Jurkat, Clone E6-1 (cell line): ENCODE results near the gene LRRN2.
A peak's percentile ranks its signal among the peaks of the same experiment; 100 is the strongest.

Source experiments
- DNase-seq: peaks from one replicate; pipeline ENCODE4 v3.0.0-alpha.2; 2011; ENCODE audit warnings: low read depth, low spot score
- H3K4me3 ChIP-seq: 2 replicates; pipeline ENCODE4 v1.5.1; 2011; ENCODE audit warnings: mild to moderate bottlenecking, low read length, control low read depth, moderate library complexity

LRRN2 gene

DNA sequence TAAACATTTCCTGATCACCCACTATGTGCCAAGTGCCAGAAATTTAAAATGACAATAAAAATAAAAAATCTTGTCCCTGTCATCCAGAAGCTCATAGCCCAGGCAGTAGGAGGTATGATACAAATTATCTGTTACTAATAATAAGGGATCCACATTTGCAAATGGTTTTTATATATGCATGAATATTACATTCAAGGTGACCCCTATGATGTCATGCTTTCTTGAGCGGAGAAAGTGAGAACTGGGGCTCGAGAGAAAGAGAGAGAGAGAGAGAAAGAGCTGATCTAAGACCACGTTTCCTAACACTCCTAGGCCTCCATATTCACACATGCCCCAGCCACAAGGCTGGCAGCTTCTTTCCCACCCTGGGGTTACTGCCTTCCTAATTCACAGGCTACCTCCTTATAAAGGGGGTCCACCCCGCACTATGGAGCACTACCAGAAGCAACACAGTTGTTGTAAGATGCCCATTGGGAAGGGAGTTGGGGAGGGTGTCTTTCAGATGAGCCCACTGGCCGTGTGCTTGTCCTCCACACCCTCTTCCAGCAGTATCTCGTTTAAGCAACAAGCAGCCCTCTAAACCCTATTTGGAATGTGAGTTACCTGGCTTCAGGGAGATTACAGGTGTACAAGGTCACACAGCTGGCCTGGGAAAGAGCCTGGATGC, 28.8 kb upstream of the LRRN2 start:
- DNase-seq: no peak
- no peak overlapping the region for H3K4me3 ChIP-seq

DNA sequence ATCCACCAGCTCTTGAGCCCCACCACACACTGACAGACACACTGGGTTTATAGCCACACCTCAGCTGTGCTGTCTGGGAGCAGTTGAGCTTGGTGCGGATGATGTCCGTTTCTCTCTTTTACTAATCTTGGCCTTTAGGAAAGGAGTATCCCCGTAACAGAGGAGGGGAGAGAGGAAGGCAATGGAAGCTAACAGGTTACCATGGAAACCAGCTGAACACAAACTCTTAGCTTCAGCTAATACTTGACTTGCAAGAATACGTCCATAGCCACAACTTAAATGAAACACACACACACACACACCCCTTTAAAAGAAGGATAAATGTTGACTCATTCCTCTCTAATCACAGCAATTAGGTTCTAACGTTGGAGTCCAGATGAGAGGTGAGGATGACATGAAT, 28.0 kb upstream of the LRRN2 start:
- no peak for DNase-seq
- H3K4me3 ChIP-seq: no peak overlapping the region

DNA sequence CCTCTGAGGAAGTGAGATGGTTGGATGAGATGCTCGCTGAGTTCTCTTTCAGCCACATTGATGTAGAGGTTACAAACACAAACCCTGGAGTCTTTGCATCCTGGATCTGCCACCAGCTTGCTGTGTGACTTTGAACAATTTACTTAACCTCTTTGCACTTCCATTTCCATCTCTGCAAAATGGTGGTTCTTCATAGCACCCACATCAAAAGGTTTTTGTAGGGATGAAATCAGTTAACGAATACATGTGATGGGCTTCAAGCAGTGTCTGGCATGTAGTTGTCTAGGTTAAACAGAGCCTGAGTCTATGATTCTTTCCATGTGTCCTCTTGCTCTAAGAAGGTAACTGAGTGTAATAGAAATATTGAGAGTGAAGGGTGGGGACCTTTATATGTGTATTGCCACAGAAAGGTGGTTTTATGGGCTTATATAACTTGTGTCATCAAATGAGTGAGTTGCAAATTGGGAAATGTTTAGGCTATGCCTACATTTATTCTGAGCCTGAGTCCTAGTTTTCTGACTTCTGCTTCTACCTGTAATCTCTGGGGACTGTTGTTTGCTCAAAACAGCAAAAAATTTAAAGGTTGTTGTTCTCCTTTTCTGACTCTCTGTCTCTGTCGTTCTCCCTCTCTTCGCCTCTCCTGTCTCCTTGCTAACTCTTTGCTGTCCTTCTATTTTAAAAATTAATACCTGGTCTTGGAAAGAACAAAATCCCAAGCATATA, 27.3 kb upstream of the LRRN2 start:
- peak; percentile 90 for DNase-seq

DNA sequence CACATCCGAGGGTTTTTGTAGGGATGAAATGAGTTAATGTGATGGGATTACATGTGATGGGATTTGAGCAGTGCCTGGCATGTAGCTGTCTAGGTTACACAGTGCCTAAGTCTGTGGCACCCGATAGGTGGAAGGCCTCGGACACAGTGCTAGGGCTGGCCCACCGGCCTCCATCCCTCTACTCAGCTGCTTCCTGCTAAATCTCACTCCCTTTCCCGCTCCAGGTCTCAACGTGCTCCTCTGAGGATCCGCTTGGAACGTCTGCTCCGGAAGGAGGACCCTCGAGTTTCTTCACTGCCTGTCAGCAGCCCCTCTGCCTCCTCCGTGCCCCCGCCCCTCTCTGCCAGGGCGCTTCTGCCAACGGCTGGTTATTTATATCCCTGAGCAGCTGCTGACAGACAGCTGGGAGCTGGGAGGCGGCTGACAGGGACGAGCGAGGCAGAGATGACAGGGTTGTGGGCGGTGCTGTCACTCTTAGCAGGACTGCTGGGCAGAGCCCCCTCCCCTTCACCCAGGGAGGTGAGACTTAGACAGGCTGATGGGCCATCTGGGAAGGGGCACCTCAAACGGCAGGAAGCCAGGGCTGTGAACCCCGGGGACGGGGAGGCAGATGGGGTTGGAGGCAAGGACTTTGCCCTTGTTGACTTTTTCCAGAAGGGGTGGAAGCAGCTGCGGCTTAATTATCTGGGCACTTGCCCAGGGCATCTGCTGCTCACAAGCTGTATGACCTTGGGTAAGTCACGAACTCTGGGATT, 26.6 kb upstream of the LRRN2 start:
- no peak for DNase-seq
- H3K4me3 ChIP-seq: peak overlapping the region; percentile 7; the same call in 1 of the 2 replicates

More for the DNA sequence above, 27.3 kb upstream of the LRRN2 start:
- H3K4me3 ChIP-seq: peak overlapping the region; percentile 7; the same call in 1 of the 2 replicates

DNA sequence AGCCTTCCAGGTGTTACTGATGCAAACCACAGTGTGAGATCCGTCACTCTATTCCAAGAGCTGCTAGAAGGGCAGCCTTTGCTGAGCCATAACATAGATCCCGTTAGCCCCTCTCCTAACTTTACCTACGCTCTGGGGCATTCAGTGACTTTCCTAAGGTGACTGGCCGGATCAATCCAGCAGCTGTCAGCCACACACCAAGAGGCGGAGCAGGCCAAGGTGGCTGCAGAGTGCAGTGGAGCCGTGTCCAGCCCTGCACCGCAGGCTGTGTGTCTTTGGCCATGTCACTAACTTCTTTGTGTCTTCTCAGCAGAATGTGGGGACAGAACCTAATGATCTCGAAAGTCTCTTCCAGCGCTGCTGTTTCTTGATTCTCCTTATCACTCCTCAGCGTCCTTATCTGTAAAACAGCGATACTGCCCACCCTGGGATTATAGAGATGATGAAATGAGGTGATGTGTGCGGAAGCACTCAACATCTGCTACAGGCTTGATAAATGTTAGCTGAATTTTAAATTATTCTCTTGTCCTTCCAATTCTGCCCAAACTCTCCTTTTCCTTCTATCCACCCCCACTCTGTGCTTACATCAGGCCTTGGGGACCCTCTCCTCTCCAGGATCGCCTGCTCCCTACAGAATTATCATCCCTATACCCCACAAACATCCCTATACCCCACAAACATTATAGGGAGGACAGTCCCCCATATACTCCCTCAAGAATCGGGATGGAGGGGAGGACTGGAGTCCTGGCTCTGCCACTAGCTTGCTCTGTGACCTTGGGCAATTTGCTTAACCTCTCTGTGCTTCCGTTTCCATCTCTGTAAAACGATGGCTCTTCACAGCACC, 25.8 kb upstream of the LRRN2 start:
- H3K4me3 ChIP-seq: no peak overlapping the region

DNA sequence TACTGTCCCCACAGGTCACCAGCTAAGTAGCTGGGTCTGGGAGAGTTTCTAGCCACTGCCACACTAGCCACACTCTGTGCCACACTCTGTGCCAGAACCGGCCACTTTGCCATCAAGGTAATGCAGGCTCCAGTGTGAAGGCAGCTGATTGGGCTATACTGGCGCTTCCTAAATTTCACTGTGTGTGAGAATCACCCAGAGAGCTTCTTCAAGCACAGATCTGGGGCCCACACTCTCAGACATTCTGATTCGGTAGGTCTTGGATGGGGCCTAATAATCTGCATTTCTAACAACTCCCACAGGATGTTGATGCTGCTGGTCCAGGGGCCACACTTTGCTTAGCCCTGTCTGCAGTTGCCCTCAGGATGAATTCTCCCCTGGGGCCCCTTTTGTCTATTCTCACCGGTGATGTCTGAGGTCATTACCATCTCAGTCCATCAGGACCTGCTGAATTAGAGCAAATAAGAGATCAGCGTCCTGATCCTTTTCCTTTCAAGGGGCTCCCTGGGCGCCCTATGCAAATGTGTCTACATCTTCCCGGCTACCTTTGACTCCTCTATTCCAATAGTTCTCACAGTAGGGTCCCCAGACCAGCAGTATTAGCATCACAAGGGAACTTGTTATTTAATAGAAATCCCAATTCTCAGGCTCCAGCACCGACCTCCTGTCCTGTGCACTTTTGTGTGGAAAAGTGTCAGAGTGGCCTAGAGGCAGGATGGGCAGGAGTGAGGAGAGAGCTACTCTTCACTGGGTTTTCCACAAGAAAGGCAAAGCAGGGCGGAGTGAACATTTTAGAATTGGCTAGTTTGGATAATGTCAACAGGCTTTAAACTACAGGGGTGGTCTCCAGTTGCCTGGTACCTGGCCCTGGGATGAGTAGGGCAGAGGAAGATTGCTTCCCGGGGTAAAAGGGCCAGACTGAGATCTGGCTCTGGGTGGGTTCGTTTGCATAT, 24.7 kb upstream of the LRRN2 start:
- no peak overlapping the region for H3K4me3 ChIP-seq
- no peak for DNase-seq

More for the DNA sequence above, 25.8 kb upstream of the LRRN2 start:
- DNase-seq: no peak

DNA sequence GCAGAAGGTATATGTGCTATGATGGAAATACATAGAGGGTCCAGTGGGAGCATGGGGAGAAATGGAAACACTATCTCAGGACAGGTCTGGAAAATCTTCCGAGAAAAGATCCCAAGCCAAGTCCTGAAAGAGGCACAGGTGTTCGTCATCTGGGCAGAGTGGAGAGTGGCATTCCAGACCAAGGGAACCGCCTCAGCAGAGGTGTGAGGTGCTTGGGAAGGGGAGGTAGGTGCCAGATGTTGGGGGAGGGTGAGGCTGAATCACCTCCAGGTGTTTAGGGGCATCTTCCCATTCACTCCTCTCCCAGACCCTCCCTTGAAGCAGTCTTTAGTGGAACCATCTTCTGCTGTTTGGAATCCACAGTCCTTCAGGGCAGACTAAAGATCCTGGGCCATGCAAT, 23.5 kb upstream of the LRRN2 start:
- H3K4me3 ChIP-seq: no peak overlapping the region
- DNase-seq: no peak

DNA sequence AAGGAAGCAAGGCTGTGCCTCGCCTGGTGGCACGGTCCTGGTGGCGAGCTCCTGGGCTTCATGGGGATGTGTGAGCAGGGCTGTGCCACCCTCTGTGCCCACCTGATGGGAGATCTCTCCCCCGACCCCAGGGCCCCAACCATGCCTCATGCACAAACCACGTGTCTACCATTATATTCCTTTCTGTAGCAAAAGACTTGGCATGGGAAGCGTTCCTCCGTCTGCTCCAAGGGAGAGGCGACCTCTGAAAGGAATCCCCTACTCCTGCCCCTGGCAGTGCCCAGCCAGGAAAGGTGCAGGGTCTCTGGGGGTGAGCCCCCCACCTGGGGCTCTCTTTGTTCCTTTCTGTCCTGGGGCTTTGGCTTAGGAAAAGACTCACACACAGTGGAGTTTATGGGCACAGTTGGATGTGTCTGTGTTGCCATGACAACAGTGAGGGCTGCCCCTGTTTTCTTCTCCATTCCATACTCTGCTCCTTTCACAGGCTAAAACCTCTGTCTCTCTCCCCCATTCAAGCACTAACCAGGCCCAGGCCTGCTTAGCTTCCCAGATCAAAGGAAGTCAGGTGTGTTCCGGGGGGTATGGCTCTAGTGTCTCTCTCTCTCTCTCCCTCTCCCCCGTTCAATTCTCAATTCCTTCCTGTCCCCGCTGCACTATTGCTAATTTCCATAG, 21.4 kb upstream of the LRRN2 start:
- peak; percentile 60 for DNase-seq
- no peak overlapping the region for H3K4me3 ChIP-seq

DNA sequence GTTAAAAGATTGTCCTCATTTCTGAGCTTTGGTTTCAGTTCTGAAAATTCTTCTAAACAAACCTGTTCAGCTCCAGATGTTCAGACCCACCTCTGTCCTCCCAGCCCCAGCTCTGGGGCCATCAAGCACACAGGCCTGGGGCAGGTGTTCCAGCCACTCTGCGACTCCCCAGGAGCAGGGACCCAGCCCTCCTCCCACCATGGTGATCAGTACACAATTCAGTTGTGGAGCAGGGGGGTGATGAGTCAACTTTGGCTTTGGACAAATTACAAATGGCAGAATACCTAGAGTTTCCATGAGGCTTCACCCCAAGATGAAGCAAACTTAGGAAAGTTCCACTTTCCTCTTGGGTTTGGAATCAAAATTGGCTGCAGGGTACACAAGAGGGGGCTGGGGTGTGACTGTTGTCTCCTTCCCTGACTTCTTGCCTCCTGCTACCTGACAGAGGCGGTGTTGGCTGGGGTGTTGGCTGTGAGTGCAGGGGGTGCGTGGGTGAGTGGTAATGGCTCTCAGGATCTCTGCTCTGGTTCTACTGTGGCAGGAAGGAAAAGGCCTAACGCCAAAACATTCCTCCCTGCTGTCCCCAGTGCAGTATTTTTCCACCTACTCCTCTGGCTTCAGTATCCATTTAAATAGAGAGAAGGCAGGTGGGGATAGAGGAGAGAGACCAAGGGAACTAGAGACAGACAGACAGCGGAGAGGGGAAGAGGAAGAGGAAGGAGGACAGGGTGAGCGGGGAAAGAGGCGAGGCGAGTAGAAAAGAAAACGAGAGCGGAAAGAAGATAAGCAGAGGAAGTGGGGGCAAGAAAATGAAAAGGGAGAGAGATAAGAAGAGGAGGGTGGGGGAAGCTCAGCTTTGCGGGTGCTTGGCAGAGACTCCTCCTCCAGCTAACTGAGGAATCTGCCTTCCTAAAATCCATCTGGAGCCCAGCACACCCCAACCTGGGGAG, 20.6 kb upstream of the LRRN2 start:
- H3K4me3 ChIP-seq: no peak overlapping the region
- peak; percentile 60 for DNase-seq

DNA sequence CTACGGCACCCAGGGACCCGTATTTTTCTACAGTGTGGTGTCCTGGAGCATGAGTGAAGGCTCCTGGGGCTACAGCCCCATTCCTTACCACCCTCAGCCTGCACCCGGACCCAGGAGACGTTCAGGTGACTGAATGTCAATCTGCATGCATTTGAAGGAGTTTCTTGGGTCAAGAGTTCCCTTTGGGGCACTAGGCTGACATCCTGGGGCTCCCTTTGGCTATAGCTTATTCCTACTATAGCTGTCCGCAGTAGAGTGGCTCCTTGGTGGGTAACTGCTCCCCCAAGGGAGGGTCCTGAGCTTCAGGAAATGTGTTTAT, 19.9 kb upstream of the LRRN2 start:
- H3K4me3 ChIP-seq: no peak overlapping the region
- DNase-seq: no peak

DNA sequence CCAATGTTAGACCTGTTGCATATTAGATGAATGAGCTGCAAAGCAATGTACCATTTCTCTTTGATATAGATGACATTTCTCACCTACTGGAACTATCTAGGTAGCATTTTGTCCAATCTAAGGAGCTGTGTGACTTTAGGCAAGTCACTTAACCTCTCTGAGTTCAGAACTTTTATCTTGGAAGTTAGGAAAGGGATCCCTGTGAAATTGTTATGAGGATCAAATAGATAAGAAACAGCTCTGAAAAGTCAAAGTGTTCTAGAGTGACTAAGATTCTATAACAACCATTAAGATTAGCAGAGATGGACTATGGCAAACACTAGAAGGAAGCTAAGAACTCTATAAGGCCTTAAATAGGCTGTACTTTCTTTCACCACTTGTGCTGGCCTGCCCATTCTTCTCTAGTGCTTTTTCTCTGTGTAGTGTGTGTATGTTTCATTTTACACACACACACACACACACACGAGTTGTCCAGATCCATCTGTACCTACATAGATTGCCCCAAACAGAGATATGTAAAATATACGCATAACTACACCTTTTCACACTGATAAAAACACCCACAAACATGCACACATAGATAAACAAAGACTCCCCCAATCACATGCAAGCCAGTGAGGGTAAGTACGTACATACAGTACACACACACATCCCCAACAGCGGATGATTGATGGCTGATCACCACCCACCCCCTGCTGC, 19.4 kb upstream of the LRRN2 start:
- no peak for DNase-seq
- H3K4me3 ChIP-seq: no peak overlapping the region

DNA sequence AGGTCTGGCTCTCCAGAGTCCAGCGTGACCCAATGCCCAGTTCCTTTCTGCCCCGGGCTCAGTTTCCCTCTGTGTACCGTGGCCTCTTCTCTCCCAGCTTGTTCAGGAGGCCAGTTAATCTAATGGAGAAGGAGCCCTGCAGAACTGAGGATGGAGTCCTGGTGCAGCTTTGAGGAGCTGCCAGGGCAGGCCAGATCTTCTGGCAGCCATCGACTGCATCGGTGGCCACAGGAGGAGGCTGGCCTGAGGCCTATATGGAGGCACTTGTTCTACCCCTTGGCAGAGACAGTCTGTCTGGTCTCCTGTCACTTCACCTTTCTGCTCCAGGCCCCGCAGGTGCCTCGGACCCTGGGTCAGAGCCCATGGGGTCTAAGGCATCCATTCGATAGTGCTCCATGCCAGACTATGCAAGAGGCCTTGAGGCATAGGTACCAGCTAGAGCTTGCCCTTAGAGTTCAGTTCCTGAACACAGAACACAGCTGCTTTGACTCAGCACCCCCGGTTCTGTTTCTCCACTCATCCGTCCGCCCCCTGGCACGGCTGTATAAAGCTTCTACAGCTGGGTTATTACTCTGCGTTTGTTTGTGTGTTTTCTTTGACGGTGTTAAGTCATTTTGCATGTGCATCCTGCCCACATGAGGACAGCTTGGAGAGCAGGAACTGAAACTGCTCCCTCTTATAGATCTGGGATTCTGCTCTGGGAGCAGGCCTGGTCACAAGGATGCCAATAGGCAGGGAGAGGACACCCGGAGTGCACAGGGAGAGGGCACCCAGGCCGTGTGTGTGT, 18.5 kb upstream of the LRRN2 start:
- H3K4me3 ChIP-seq: no peak overlapping the region
- DNase-seq: no peak

DNA sequence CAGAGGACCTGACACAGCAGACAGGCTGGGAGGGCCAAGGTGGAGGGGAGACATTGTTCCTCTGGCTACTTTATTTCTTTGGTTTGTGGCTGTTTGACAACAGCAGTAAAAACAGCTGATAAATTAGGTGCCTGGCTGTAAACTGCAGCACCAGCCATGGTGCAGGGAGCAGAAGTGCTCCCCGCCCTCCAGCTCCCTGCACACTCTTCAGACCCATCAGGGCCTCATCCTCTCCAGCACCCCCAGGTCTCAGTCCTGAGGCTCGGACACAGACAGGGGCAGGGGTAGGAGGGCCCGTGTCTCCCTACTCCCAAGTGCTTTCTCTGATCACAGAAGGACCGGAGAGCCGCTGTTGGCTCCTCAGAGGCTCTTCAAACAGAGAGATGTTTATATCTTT, 17.7 kb upstream of the LRRN2 start:
- H3K4me3 ChIP-seq: no peak overlapping the region
- no peak for DNase-seq

DNA sequence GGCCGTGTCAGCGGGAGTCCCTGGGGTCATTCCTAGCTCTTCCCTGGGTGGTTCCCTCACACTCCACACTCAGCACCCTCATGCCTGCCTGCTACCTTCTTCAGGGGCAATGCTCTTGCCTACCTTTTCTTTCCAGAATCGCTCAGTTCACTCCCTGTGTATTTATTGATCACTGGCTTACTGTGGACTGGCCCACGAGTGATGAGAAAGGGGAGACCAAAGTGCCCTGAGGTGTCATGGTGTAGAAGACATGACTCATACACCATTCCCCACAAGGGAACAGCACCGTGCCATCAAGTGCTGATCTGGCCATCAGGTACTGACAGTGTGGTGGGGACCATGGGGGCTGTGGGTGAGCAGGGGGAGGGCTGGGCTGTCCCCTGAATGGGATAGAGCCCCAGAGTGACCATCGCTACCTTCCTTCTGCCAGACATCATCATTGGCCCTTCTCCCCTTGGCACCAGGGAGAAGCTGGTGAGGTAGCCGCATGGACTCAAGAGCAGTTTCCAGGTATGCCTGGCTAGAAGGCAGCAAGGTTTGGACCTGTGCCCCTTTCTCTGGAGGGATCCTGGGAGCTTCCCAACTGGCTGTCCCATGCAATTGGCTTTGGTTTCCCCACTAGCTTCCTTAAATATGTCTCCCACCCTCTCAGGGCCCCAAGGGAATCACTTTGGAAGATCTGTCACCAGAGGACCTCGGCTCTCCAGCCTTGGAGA, 17.2 kb upstream of the LRRN2 start:
- no peak for DNase-seq
- H3K4me3 ChIP-seq: no peak overlapping the region

DNA sequence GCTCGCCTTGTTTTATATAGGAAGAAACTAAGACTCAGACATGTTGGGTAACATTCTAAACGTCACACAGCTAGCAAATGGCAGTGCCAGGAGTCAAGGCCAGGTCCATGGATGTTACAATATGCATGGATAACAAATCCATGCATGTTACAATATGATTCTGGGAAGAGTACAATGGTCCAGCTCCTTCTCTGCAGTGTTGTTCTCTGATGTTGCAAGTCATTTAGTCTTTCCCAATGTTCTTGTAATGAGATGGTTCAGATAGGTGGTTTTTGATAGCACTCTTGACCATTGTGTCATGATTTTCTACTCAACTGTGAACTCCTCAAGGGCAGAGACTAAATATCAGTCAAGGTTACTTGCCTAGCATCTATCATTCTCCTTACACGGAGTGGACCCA, 15.7 kb upstream of the LRRN2 start:
- DNase-seq: no peak
- H3K4me3 ChIP-seq: no peak overlapping the region
